Fibroblast of lung (primary cell): ENCODE data around the gene SULT1C4. TPM values are rescaled to one million over a fixed set of nuclear protein-coding genes. Genes with fewer than 3 reads are reported as not detected.
A peak's percentile ranks its signal among the peaks of the same experiment; 100 is the strongest.

Experiments used
- DNase-seq, 2 donors: peaks; one replicate each; pipeline versions ENCODE4 v3.0.0 to v3.0.0-alpha.2; 2010; ENCODE audit warnings: low read depth in 2 of 2
- H2AFZ ChIP-seq: 2 replicates; pipeline ENCODE4 v1.5.1; 2012; ENCODE audit warnings: low read length, control low read depth, inconsistent platforms
- H3K27ac ChIP-seq: 2 replicates; pipeline ENCODE4 v1.5.1; 2011; ENCODE audit warnings: low read length, control low read depth; ENCODE audit not compliant: insufficient read depth
- H3K27me3 ChIP-seq: 2 replicates; pipeline ENCODE4 v1.5.1; 2011; ENCODE audit warnings: mild to moderate bottlenecking, low read length; ENCODE audit not compliant: control insufficient read depth, insufficient read depth
- H3K36me3 ChIP-seq: 2 replicates; pipeline ENCODE4 v1.5.1; 2011; ENCODE audit warnings: low read length; ENCODE audit not compliant: control insufficient read depth, insufficient read depth
- H3K4me1 ChIP-seq: 2 replicates; pipeline ENCODE4 v1.5.1; 2011; ENCODE audit warnings: low read length; ENCODE audit not compliant: control insufficient read depth, insufficient read depth; ENCODE audit errors: extremely low read depth
- H3K4me2 ChIP-seq: 2 replicates; pipeline ENCODE4 v1.5.1; 2011; ENCODE audit warnings: low read length, control low read depth; ENCODE audit not compliant: insufficient read depth; ENCODE audit errors: extremely low read depth
- H3K4me3 ChIP-seq, 4 experiments: fragments of 200-600 bp in 1 of 4; sonication (generic) in 1 of 4; replicated peaks in 1 of 4; 2 replicates each; pipeline ENCODE4 v1.5.1; 2011 to 2016; ENCODE audit warnings: low read length in 4 of 4, low read depth in 3 of 4, mild to moderate bottlenecking in 3 of 4, control low read depth in 2 of 4, inconsistent platforms in 1 of 4, mixed read lengths in 1 of 4; ENCODE audit not compliant: insufficient read depth in 1 of 4; ENCODE audit errors: control extremely low read depth in 1 of 4
- H3K79me2 ChIP-seq: 2 replicates; pipeline ENCODE4 v1.5.1; 2012; ENCODE audit warnings: mild to moderate bottlenecking, low read length, inconsistent platforms; ENCODE audit not compliant: control insufficient read depth, insufficient read depth
- H3K9ac ChIP-seq: 2 replicates; pipeline ENCODE4 v1.5.1; 2011; ENCODE audit warnings: mild to moderate bottlenecking, low read length, control low read depth; ENCODE audit not compliant: insufficient read depth
- H3K9me3 ChIP-seq: 2 replicates; pipeline ENCODE4 v1.5.1; 2012; ENCODE audit warnings: low read depth, low read length; ENCODE audit not compliant: control insufficient read depth, insufficient read depth
- H4K20me1 ChIP-seq: 2 replicates; pipeline ENCODE4 v1.5.1; 2011; ENCODE audit warnings: low read length; ENCODE audit not compliant: control insufficient read depth, insufficient read depth; ENCODE audit errors: extremely low read depth
- CTCF ChIP-seq, 2 donors: IDR thresholded peaks in 1 of 2; conservative IDR thresholded peaks in 1 of 2; 1 replicate in 1 of 2; 2 replicates in 1 of 2; pipeline ENCODE4 v1.5.1; 2011 to 2012; ENCODE audit warnings: low read length in 2 of 2, control low read depth in 1 of 2, inconsistent platforms in 1 of 2, low read depth in 1 of 2, mild to moderate bottlenecking in 1 of 2
- EZH2 ChIP-seq: IDR thresholded peaks from 2 replicates; pipeline ENCODE4 v1.5.1; 2012; ENCODE audit warnings: low read length, control low read depth, mild to moderate bottlenecking; ENCODE audit errors: missing control alignments
- polyA minus RNA-seq: library from RNA; depleted of rRNA, polyadenylated mRNA; stranded (reverse); fragments of >200 nt; gene quantifications from 2 replicates; pipeline ENCODE4 v1.2.3, GENCODE V29; 2011; ENCODE audit warnings: low replicate concordance
- polyA plus RNA-seq, 2 donors: library from polyadenylated mRNA; depleted of rRNA in 1 of 2; stranded (reverse) in 1 of 2; unstranded in 1 of 2; fragments of >200 nt; gene quantifications; 2 replicates each; pipeline ENCODE4 v1.2.1, GENCODE V29; 2011 to 2012; ENCODE audit warnings: missing spikeins in 1 of 2
- total RNA-seq: library from RNA; depleted of rRNA; stranded (reverse); fragments of >200 nt; gene quantifications from 2 replicates; pipeline ENCODE4 v1.2.1, GENCODE V29; 2014

Gene SULT1C4
- total RNA-seq, result 0.26 and 0.50 TPM in 2 replicates
- 0.05 and 0.14 TPM in 2 replicates for polyA plus RNA-seq
- not detected in 2 replicates for polyA plus RNA-seq (2012)
- not detected in 2 replicates for polyA minus RNA-seq

- Histone ChIP-seq H3K27me3 (no peaks in the 10 kb centered on the region), H3K4me3 (no peak within 1 kb of the TSS), H3K9me3 (no peaks in the 10 kb centered on the region), H2AFZ (peak within 1 kb of the TSS; percentile 10), H3K4me2 (no peak within 1 kb of the TSS), H3K27ac (no peak within 1 kb of the TSS), H3K36me3 (no peaks in the 10 kb centered on the region), H4K20me1 (no peaks in the 10 kb centered on the region), H3K4me1 (no peaks in the 10 kb centered on the region), H3K9ac (no peak within 1 kb of the TSS), H3K79me2 (no peaks in the 10 kb centered on the region)
- no peak for TF ChIP-seq CTCF (conservative IDR thresholded peaks at IDR 0.05 in 1 of 2, IDR thresholded peaks at IDR 0.05 in 1 of 2; ENCODE audit: low read depth in 1 of 2, low read length in 2 of 2)
- peak; percentile 34 to 53 for DNase-seq
Measured at GRCh38 chr2:108377815-108378630, at the start of gene SULT1C4. SULT1C4 (plus strand) TSS chr2:108377954; CDS start chr2:108378338, 384 bp downstream.

- H3K9ac ChIP-seq, result no peak overlapping the region
- no peak for DNase-seq
- no peak overlapping the region for H3K27ac ChIP-seq
- H3K4me1 ChIP-seq, result peaks cover 5% of the 10 kb centered on the region
- no peaks in the 10 kb centered on the region for H3K79me2 ChIP-seq
- H3K9me3 ChIP-seq, result no peaks in the 10 kb centered on the region
- no peaks in the 10 kb centered on the region for H3K36me3 ChIP-seq
- H3K4me3 ChIP-seq, result no peak overlapping the region
- no peaks in the 10 kb centered on the region for H3K27me3 ChIP-seq
- no peaks in the 10 kb centered on the region for H4K20me1 ChIP-seq
- TF ChIP-seq EZH2, result no peak
- TF ChIP-seq CTCF (conservative IDR thresholded peaks at IDR 0.05 in 1 of 2, IDR thresholded peaks at IDR 0.05 in 1 of 2; ENCODE audit: low read depth in 1 of 2, low read length in 2 of 2), result no peak
- no peak overlapping the region for H3K4me2 ChIP-seq
- H2AFZ ChIP-seq, result no peak overlapping the region
Measured at GRCh38 chr2:108329771-108330170, 48.0 kb upstream of the SULT1C4 start.

- no peak overlapping the region for H3K4me3 ChIP-seq
- TF ChIP-seq EZH2 (no peak), CTCF (conservative IDR thresholded peaks at IDR 0.05 in 1 of 2, IDR thresholded peaks at IDR 0.05 in 1 of 2; ENCODE audit: low read depth in 1 of 2, low read length in 2 of 2) (no peak)
- no peaks in the 10 kb centered on the region for H3K36me3 ChIP-seq
- no peaks in the 10 kb centered on the region for H3K27me3 ChIP-seq
- H3K9me3 ChIP-seq, result no peaks in the 10 kb centered on the region
- H4K20me1 ChIP-seq, result no peaks in the 10 kb centered on the region
- H3K4me1 ChIP-seq, result no peaks in the 10 kb centered on the region
- no peaks in the 10 kb centered on the region for H3K79me2 ChIP-seq
- no peak overlapping the region for H3K4me2 ChIP-seq
- H3K27ac ChIP-seq, result no peak overlapping the region
- H3K9ac ChIP-seq, result no peak overlapping the region
- no peak overlapping the region for H2AFZ ChIP-seq
- DNase-seq, result peak in 1 of 2 donors; percentile 30
Measured at GRCh38 chr2:108330979-108331378, 46.8 kb upstream of the SULT1C4 start.
